Heart left ventricle (tissue), 16 donors: ENCODE measurements around the gene ZMYM3. TPM values are rescaled to one million over a fixed set of nuclear protein-coding genes. Genes with fewer than 3 reads are reported as not detected.

Experiments used
- ATAC-seq, 4 donors: fragments of 200-7000 bp; cut with Tn5 transposase; one replicate each; pipeline ENCODE4 v1.9.1; 2020 to 2022; ENCODE audit warnings: moderate library complexity in 4 of 4, mild to moderate bottlenecking in 3 of 4, moderate number of reproducible peaks in 1 of 4
- DNase-seq, 5 donors: peaks; one replicate each; pipeline ENCODE4 v3.0.0-alpha.2; 2020
- H3K27ac ChIP-seq, 12 donors: fragments of 200-600 bp; sonication (generic) in 4 of 12; one replicate each; pipeline versions ENCODE4 v1.5.0 to v1.8.0; 2016 to 2022; ENCODE audit warnings: mild to moderate bottlenecking in 2 of 12
- H3K27me3 ChIP-seq, 9 donors: fragments of 200-600 bp; sonication (generic) in 2 of 9; one replicate each; pipeline versions ENCODE4 v1.5.1 to v1.8.0; 2016 to 2022; ENCODE audit warnings: mild to moderate bottlenecking in 3 of 9
- H3K36me3 ChIP-seq, 9 donors: fragments of 200-600 bp; sonication (generic) in 2 of 9; one replicate each; pipeline versions ENCODE4 v1.5.0 to v1.8.0; 2018 to 2022; ENCODE audit warnings: mild to moderate bottlenecking in 2 of 9
- H3K4me1 ChIP-seq, 12 donors: fragments of 200-600 bp; sonication (generic) in 4 of 12; one replicate each; pipeline versions ENCODE4 v1.5.0 to v1.8.0; 2016 to 2022; ENCODE audit warnings: mild to moderate bottlenecking in 3 of 12
- H3K4me3 ChIP-seq, 12 donors: fragments of 200-600 bp; sonication (generic) in 4 of 12; one replicate each; pipeline versions ENCODE4 v1.5.0 to v1.8.0; 2017 to 2022; ENCODE audit warnings: mild to moderate bottlenecking in 9 of 12, moderate library complexity in 4 of 12
- H3K9me3 ChIP-seq, 12 donors: fragments of 200-600 bp; sonication (generic) in 4 of 12; one replicate each; pipeline versions ENCODE4 v1.5.0 to v1.8.0; 2016 to 2022; ENCODE audit warnings: mild to moderate bottlenecking in 1 of 12
- CTCF ChIP-seq, 12 donors: fragments of 200-600 bp; sonication (generic) in 4 of 12; IDR thresholded peaks; one replicate each; pipeline versions ENCODE4 v1.5.0 to v1.8.0; 2018 to 2022; ENCODE audit warnings: antibody characterized with exemption in 12 of 12, mild to moderate bottlenecking in 5 of 12
- POLR2A ChIP-seq, 2 donors: fragments of 450-650 bp; IDR thresholded peaks; one replicate each; pipeline ENCODE4 v1.6.1; 2017; ENCODE audit warnings: antibody characterized with exemption in 2 of 2, mild to moderate bottlenecking in 2 of 2, moderate library complexity in 2 of 2
- WGBS, 4 donors: extraction: QIAGEN DNeasy Blood & Tissue Kit in 2 of 4; methylation state at CpG; one replicate each; pipeline versions ENCODE4 v1.1.5 to v1.1.7; 2013 to 2018; 5-methylcytosine and 5-hydroxymethylcytosine counted together
- intact Hi-C, 10 donors: fragments of 100-400 bp; cut with DNase I; formaldehyde crosslinking; loops; one replicate each; pipeline versions ENCODE4 v1.11.1 to v1.14.2; 2022
- polyA plus RNA-seq, 2 donors: library from polyadenylated mRNA; stranded (reverse); fragments of 200-250 nt; gene quantifications; one replicate each; pipeline ENCODE4 v1.2.3, GENCODE V29; 2013
- total RNA-seq, 9 donors: library from RNA; depleted of rRNA in 2 of 9; stranded (reverse); fragments of >200 nt in 2 of 9; fragmentation: NEBNext Ultra II Directional in 3 of 9; extraction: Animal tissue kit (Norgen Biotek cat#: 25700) in 3 of 9; gene quantifications; one replicate each; pipeline versions ENCODE4 v1.1.0 to v1.2.4, GENCODE V29; 2016 to 2023
- donor health status: ischemic (EF 13 %, LVEDD 7.1; RV severe dilation, severe dysfunction).
- donor health status: healthy with polysubstance abuse.
- donor health status: DM: no; HTN: yes; CAD: no.
- donor health status: DM: no; HTN: no; CAD: no.
- donor health status: ischemic (EF 25% LVEDD 6.9; RV normal size, moderate dysfunction).
- donor health status: ischemic (EF 25% LVEDD 5.7; RV mildly dilated, moderate dysfunction).
- donor health status: healthy.
- donor health status: DM: yes; HTN: yes; CAD: no.
- donor health status: ischemic (EF 35%, LVEDD 5.7; RV mildly dilated, moderate dysfunction).
- donor health status: nonischemic (EF 11% LVEDD 7.7; RV severe dilation, severe dysfunction).
- donor health status: DM: yes; HTN: yes; CAD: no.
- donor health status: PGD.
- donor health status: ischemic (EF 29% LVEDD 5.4; RV normal size, mild dysfunction).
- donor health status: nonischemic (EF 23%, LVEDD 6.1; RV moderate dilation, normal function).

Gene ZMYM3
- total and polyA plus RNA-seq, 11 donors: 5.1 to 22.9 (median 13.8) TPM

- intact Hi-C loops: no loop called here
- Histone ChIP-seq H3K36me3 (peaks cover 0 to 93% (median 68%) of the 10 kb centered on the region in 9 donors), H3K4me3 (no peak overlapping the region), H3K4me1 (no peaks in the 10 kb centered on the region), H3K27ac (no peak overlapping the region), H3K9me3 (no peaks in the 10 kb centered on the region), H3K27me3 (no peaks in the 10 kb centered on the region)
- TF ChIP-seq CTCF (IDR thresholded peaks at IDR 0.05): no peak
- TF ChIP-seq POLR2A (IDR thresholded peaks at IDR 0.05): no peak
- DNase-seq: no peak
- no peak for ATAC-seq
- 72 to 85% (median 79%) methylated on average over 2 of the region's 2 CpGs for WGBS, 4 donors
Observed at GRCh38 chrX:71245159-71245558, 8.8 kb downstream of the ZMYM3 start.

DNA sequence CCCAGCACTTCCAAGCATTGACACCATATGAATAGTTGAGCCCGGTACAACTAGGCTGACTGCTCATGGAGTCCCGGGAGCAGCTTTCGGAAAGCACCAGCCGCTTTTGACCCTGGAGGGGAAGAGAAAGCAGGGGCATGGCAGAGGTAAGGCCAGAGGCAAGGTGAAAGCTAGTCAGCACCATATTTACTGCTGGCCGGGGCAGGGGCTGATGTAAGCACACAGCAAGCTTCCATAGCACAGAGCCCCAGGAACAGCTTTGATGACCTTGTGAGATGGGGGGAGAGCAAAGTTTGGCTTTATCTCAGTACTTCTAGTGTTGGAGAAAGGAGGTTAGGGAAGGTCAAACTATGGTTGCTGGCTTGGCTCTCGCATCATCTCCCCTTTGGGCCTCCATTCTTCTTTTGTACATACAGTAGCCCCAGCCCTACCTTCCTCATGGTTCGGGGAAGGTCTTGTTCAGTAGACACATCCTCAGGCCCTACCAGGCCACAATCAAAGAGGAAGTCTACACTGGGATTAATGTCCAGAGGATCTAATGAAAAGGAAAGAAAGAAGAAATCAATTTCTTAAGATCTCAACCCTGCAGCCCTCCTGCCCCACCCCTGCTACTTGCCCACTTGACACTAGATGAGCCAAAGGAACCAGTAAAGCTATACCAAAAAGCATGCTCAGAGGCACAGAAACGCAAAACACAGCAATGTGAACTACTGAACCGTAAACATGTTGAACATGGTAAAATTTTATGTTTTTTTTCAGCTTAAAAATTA lies 9.4 kb downstream of the ZMYM3 start:
- Histone ChIP-seq H3K4me1 (no peaks in the 10 kb centered on the region), H3K4me3 (no peak overlapping the region), H3K27me3 (no peaks in the 10 kb centered on the region), H3K27ac (no peak overlapping the region), H3K36me3 (peaks cover 0 to 90% (median 70%) of the 10 kb centered on the region in 9 donors), H3K9me3 (no peaks in the 10 kb centered on the region)
- 82 to 95% (median 93%) methylated on average over 9 of the region's 9 CpGs for WGBS, 4 donors
- no peak for DNase-seq
- intact Hi-C loops: no loop called here
- TF ChIP-seq CTCF (IDR thresholded peaks at IDR 0.05): no peak
- TF ChIP-seq POLR2A (IDR thresholded peaks at IDR 0.05): no peak
- ATAC-seq: no peak

DNA sequence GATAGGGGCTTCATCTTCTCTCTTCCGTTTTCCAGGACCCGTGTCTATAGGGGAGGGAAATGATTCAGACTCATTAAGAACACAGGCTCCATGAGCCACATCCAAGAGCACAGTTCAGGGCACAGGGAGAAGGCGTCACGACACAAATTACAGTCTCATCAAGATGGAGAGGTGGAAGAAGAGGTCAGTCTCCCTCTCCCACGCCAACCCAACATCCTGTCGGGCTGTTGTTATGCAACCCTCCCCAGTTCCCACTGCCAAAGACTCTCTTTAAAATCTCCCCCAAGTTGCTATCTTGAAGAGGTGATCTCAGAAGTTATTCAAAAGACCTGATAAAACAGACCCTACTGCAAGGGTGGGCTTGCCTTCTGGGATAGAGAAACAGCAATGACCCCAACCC lies 12.6 kb downstream of the ZMYM3 start:
- Histone ChIP-seq H3K27ac (no peak overlapping the region), H3K4me1 (no peaks in the 10 kb centered on the region), H3K27me3 (no peaks in the 10 kb centered on the region), H3K4me3 (no peak overlapping the region), H3K36me3 (peaks cover 0 to 62% (median 52%) of the 10 kb centered on the region in 9 donors), H3K9me3 (no peaks in the 10 kb centered on the region)
- 72 to 83% (median 78%) methylated on average over 6 of the region's 6 CpGs for WGBS, 4 donors
- TF ChIP-seq POLR2A (IDR thresholded peaks at IDR 0.05) (no peak), CTCF (IDR thresholded peaks at IDR 0.05) (no peak)
- intact Hi-C loops: no loop called here
- DNase-seq (no peak), ATAC-seq (no peak)

GRCh38 chrX:71239781-71240180 lies 14.2 kb downstream of the ZMYM3 start:
- intact Hi-C loops: no loop called here
- Histone ChIP-seq H3K27me3 (no peaks in the 10 kb centered on the region), H3K9me3 (no peaks in the 10 kb centered on the region), H3K27ac (no peak overlapping the region), H3K4me1 (no peaks in the 10 kb centered on the region), H3K4me3 (no peak overlapping the region), H3K36me3 (peaks cover 0 to 48% (median 40%) of the 10 kb centered on the region in 9 donors)
- TF ChIP-seq POLR2A (IDR thresholded peaks at IDR 0.05): no peak
- TF ChIP-seq CTCF (IDR thresholded peaks at IDR 0.05): no peak
- DNase-seq: no peak
- ATAC-seq: no peak
- 77 to 95% (median 89%) methylated on average over 3 of the region's 3 CpGs for WGBS, 4 donors
